HG03064 (cell line): Measurements from ENCODE around the gene CNTN5.

Experiments
- ATAC-seq: cut with Tn5 transposase; IDR thresholded peaks from one replicate; pipeline ENCODE4 v1.9.1; 2021; ENCODE audit warnings: low read depth; ENCODE audit not compliant: unreplicated experiment

Gene CNTN5

GRCh38 chr11:99881610-99882009, 860.9 kb downstream of the CNTN5 start:
- no peak for ATAC-seq

- ATAC-seq = no peak
These were observed 864.0 kb downstream of the CNTN5 start for GRCh38 chr11:99884750-99885149.

GRCh38 chr11:99887481-99887880, 866.7 kb downstream of the CNTN5 start:
- no peak for ATAC-seq

GRCh38 chr11:99893811-99894210, 873.1 kb downstream of the CNTN5 start:
- no peak for ATAC-seq

GRCh38 chr11:99901175-99901574, 880.4 kb downstream of the CNTN5 start:
- ATAC-seq = no peak

GRCh38 chr11:99911116-99911515, 890.4 kb downstream of the CNTN5 start:
- no peak for ATAC-seq

GRCh38 chr11:99916078-99916477, 895.3 kb downstream of the CNTN5 start:
- ATAC-seq = no peak

- ATAC-seq = no peak
These were observed 898.0 kb downstream of the CNTN5 start for GRCh38 chr11:99918761-99919160.

GRCh38 chr11:99920956-99921355, 900.2 kb downstream of the CNTN5 start:
- ATAC-seq = no peak

- no peak for ATAC-seq
These were observed 905.2 kb downstream of the CNTN5 start for GRCh38 chr11:99925968-99926367.

- ATAC-seq = no peak
These were observed 911.9 kb downstream of the CNTN5 start for GRCh38 chr11:99932684-99933083.

GRCh38 chr11:99934008-99934407, 913.3 kb downstream of the CNTN5 start:
- ATAC-seq = no peak

- ATAC-seq = no peak
These were observed 916.6 kb downstream of the CNTN5 start for GRCh38 chr11:99937330-99937729.

- ATAC-seq = no peak
These were observed 932.1 kb downstream of the CNTN5 start for GRCh38 chr11:99952816-99953215.

- no peak for ATAC-seq
These were observed 939.8 kb downstream of the CNTN5 start for GRCh38 chr11:99960536-99960935.

- no peak for ATAC-seq
These were observed 947.6 kb downstream of the CNTN5 start for GRCh38 chr11:99968336-99968735.

GRCh38 chr11:99973993-99974392, 953.2 kb downstream of the CNTN5 start:
- ATAC-seq = no peak

GRCh38 chr11:99979042-99979441, 958.3 kb downstream of the CNTN5 start:
- ATAC-seq = no peak

- ATAC-seq = no peak
These were observed 967.2 kb downstream of the CNTN5 start for GRCh38 chr11:99987821-99988470.

GRCh38 chr11:99988471-99988837, 967.7 kb downstream of the CNTN5 start:
- ATAC-seq = no peak

- no peak for ATAC-seq
These were observed 983.2 kb downstream of the CNTN5 start for GRCh38 chr11:100003985-100004384.

- no peak for ATAC-seq
These were observed 983.8 kb downstream of the CNTN5 start for GRCh38 chr11:100004541-100004940.

- ATAC-seq = no peak
These were observed 987.7 kb downstream of the CNTN5 start for GRCh38 chr11:100008417-100008816.
